ENCODE measurements around the gene CRYBG1.

CRYBG1 gene

GRCh38 chr6:106430466-106430865 is 69.9 kb downstream of the CRYBG1 start:
- no peak for FAIRE-seq

DNA sequence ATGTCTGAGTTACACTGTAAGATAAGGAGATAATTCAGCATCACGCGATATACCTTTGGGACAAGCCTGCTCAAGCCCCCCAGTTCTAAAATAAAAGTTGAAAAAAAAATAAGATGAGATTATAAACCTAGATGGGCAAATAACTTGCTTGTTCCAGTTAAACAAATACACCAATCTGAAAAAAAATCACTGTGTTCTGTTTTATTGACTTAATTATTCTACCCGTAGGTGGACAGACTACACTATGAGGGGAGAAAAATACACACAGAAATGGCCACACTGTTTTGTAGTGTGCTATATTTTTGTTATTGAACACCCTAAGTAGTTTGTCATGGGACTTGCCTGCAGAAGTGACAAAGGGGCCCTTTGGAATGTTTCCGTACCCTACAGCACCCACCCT is 70.9 kb downstream of the CRYBG1 start:
- no peak for FAIRE-seq

- no peak for FAIRE-seq
Measured at GRCh38 chr6:106431972-106432371, 71.5 kb downstream of the CRYBG1 start.

DNA sequence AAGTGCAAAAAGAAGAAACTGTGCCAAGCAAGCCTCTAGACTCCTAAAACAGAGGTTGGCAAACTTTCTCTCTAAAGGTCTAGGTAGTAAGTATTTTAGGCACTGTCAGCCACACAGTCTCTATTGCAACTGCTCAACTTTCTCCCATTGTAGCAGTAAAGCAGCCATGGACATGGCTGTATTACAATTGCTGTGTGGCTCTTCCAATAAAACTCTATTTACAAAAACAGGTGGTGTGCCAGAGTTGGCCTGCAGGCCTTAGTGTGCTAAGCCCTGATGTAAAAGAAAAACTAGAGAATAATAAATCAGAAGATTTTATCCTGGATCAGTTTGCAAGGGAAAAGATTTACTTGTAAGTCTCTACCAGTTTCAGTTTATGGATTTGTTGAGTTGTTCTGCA is 74.0 kb downstream of the CRYBG1 start:
- FAIRE-seq: no peak

DNA sequence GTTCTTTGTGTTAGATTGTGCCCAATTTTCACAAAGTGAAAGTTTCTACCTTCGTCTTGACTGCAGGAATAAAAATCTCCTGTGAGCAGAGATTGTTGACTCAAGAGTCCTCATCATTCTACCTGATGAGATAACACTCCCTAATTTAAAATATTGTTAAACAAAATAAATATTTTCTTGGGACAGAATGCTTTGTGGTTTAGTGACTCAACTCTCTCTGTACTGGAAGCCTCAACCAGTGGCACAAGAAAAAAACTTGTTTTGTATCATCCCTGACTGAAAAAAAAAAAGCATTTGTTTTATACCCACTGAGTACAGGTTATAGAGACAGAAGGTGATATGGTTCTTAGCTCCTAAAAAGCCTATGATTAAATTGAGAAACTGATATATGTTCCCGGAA is 78.9 kb downstream of the CRYBG1 start:
- FAIRE-seq: no peak

- no peak for FAIRE-seq
Measured at GRCh38 chr6:106440546-106440945, 80.0 kb downstream of the CRYBG1 start.

- FAIRE-seq: no peak
Measured at GRCh38 chr6:106442395-106442794, 81.9 kb downstream of the CRYBG1 start.

- peak; percentile 92 for FAIRE-seq
Measured at GRCh38 chr6:106444777-106445507, 84.4 kb downstream of the CRYBG1 start.

GRCh38 chr6:106445508-106445878 is 85.0 kb downstream of the CRYBG1 start:
- FAIRE-seq: no peak

DNA sequence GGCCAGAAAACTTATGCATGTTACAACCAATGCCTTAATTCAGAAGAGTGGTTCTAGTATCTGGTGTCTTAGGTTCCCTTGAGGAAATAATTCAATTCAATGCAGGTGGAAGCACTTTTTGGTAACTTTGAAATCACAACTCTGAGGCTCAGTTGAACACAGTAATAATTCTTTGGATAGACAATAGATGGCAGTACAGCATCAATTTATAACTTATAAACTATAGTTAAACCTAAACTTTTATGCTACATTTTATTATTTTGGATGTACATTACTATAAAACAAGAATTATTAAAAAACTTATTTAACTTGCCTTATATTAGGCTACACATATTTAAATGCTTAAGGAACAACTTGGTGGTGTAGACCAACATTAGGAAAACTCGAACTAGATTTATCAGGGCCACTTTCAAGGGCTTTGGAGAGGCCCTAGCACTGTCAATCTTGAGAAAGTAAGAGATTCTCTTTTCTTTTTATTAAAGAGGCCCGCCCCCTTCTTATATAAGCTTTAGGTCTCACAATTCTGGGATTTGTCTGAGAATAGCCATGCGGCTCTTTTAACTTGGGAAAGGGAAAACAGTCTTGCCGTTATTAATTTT is 85.9 kb downstream of the CRYBG1 start:
- peak; percentile 90 for FAIRE-seq

DNA sequence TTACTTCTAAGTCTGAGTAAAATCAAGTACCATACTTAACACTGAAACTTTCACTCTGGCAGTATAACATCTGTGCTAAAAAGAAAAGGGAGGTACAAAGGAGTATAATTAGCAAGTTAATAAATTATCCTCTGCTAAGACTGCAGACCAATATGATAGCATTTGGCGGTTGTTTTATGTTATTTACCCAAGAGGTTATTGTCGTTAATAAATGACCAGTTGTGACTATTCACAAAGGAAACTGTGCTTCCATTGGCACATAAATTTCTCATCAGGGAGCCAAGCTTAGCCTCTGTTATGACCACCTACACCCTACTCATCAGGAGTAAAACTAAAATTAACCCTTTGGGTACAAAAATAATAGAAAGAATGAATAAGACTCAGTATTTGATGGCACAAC is 86.5 kb downstream of the CRYBG1 start:
- FAIRE-seq: no peak

DNA sequence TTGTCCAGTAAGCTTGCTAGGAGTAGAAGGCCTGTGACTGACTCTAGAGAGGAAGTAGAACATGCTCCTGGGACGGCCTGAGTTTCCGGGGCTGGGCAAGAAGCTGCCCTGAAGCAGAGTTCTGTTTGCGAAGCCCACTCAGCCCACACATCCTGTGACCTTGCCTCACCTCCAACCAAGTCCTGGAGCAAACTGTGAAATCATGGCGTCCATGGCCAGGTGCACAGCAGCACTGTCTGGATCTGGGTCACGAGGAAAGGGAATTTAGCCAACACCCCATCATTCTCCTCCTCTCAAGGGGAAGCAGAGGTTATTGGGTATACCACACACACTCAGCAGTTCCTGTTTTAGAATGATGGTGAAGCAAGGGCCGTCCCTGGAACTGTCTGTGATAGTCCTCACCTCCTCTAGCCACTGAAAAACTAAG is 87.5 kb downstream of the CRYBG1 start:
- FAIRE-seq: no peak

DNA sequence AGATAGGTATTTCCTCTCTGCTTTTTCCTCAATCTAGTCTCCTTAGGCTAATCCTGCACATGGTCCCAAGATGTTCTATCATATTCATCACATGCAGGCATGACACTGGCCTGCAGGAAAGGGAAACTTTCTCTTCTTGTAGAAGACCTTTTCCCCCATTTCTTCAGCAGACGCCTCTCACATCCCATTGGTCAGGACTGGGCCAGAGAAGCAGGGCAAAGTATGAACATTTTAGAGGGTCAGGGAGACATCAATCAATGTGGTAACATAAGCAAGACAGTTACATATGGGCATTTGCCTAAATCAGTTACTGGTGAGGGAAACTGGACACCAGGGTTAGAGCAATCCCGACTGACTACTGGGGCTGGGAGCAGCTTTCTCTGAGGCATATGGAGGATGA is 90.1 kb downstream of the CRYBG1 start:
- no peak for FAIRE-seq

DNA sequence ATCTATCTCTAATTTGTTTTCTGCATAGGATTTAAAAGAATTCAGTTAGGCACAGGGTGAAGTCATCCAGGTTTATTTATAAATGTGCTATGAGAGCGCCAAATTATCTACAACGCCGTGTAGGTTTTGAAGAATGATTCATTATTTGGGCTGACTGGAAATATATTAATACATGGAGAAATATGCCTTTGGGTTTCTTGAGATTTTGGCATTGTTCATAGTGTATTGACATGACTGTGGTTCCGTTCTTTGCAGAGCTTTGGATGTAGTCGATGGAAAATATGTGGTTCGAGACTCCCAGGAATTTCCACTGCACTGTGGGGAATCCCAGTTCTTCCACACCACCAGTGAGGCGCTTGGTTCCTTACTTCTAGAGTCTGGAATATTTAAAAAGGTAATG is 90.9 kb downstream of the CRYBG1 start:
- no peak for FAIRE-seq

DNA sequence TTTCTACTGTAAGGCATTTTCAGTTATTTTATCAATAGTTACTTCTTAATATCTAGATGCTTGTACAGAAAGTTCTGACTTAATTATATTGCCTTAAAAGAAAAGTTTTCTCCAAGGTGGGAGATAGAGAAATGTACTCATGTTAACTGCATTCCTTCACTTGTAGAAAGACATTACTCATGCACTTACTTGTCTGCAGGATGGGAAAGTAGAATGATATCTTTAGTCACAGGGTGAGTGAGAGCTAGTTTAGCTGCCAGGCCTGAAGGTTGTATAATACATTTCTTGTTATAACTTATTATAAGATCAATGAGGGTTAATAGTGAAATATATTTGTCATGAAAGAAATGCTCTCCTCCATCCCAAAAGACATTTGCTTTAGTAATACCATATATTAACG is 92.1 kb downstream of the CRYBG1 start:
- no peak for FAIRE-seq

DNA sequence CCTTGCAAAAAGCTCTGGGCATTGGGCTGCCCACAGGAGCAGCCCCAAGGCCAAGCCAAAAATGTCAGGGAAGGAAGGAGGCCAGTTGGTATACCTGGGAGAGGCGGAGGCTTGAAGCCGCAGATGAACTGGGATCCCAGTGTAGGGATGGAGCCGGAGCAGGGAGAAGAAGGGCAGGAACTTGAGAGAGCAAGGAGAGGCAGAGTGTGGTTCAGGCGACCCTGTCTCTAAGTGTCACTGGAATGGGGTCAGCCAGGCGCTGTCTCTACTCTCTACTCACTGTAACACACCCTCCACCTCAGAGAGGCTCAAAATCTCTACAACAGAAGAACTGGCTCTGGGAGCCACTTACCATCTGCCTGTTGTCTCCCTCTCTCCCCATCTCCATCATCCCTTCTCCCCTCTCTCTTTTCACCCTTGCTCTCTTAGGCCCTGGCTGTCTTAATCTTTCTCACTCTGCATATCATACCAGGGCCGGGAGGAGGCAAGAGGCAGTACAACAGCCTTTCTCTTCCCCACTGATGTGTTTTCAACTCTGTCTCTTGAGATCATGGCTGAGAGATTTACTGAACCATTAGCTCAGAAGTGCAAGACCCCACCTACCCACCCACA is 93.3 kb downstream of the CRYBG1 start:
- FAIRE-seq: no peak

DNA sequence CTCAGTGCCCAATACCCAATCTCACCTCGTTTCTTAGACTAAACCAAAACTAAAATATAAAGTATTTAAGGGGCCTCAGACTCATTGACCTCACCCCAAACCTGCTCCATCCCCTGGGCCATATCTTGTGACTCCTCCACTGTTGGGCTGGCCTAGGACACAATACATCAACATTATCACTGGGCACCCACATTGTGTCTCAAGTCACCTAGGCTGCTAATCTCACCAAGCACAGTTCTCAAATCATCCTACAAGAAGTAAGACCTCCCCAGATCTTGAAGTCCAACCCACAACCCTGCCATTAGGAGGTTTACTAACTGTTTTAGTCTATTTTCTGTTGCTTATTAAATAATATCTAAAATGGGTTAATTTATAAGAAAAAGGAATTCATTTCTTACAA is 96.2 kb downstream of the CRYBG1 start:
- no peak for FAIRE-seq

GRCh38 chr6:106458021-106458986 is 97.8 kb downstream of the CRYBG1 start:
- no peak for FAIRE-seq

DNA sequence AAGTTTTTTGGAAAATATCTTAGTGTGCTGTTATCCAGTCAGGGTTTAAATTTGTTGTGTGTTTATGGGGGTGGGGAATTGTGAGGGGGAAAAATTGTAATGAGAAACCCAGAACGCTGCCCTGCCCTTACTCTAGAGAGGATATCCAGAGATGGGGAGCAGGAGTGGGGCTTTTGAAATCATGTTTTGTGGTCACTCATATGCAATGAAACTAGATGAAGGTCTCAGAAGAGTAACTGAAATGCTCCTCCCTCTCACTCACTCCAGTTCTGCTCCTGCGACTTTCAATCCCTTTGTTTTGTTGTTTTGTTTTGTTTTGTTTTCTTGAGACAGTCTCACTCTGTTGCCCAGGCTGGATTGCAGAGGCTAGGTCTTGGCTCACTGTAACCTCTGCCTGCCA is 100.0 kb downstream of the CRYBG1 start:
- no peak for FAIRE-seq

DNA sequence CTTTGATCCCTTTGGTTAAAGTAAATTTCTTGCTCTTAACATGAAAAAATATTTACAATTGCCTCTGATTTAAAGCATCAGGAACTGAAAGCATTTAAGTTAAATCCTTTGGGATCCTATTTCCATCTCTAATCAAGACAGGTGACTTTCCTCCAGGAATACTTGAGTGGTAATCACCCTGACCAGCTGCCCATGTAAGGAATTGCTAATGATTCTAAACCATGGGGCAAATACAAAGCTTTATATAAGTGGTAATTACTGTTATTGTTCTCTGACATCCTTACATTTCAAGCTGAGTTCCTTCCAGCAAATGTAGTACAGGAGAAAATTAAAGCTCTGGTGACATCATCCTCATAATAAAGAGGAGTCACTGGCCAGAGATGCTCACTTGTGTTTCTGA is 100.6 kb downstream of the CRYBG1 start:
- FAIRE-seq: no peak

DNA sequence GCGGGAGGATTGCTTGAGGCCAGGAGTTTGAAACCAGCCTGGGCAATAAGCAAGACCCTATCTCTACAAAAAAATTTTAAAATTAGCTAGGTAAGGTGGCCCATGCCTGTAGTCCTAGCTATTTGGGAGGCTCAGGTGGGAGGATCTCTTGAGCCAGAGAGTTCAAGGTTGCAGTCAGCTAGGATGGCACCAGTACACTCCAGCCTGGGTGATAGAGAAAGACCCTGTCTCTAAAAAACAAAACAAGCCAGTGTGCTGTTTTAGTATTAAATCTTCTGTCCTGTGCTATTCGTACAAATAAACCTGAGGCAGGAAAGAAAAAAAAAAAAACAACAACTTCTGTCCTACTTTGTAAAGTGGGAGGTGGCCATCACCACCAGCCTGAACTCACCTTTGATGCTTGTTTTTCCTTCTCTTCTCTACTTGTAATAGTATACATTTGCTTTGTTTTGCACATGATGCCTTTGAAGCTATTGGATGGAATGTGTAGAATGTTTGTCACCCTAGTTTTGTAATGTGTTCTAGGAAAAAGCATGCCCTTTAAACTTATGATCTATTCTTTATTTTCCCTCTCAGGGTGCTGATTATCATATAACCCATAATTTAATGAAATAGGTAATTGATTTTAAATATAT is 102.5 kb downstream of the CRYBG1 start:
- no peak for FAIRE-seq

GRCh38 chr6:106466211-106466610 is 105.7 kb downstream of the CRYBG1 start:
- no peak for FAIRE-seq

DNA sequence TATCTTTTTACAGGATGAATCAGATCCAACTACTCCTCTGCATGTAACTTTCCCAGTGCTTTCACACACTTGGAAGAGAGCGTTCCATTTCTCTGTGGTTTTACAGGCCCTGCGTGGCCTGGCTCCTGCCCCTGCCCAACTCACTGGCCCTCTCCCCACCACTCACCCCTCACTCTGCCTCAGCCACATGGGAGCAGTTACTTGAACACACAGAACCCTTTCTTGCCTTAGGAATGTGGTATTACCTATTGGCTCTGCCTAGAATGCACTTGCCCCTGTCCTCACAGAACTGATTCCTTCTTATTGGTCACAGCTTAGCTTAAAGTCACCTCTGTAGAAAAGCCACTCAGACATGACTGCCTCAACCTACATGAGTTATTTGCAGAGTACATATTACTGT is 108.4 kb downstream of the CRYBG1 start:
- FAIRE-seq: no peak

Measured in islet of Langerhans (tissue), 1 donor.